HCT116 (cell line): Measurements from ENCODE around the gene COL12A1. TPM values are rescaled to one million over a fixed set of nuclear protein-coding genes. Genes with fewer than 3 reads are reported as not detected.

Experiments
- ATAC-seq: fragments of 200-7000 bp; cut with Tn5 transposase; 2 replicates; pipeline ENCODE4 v1.9.1; 2020; ENCODE audit warnings: mild to moderate bottlenecking, moderate library complexity
- BruUV-seq: library from RNA; stranded (reverse); fragments of 400-500 nt; replicated peaks from 2 replicates; lab custom pipeline; 2021; lab: Mats Ljungman, UMichigan
- CTCF ChIA-PET: fragments of 300-600 bp; sonication (Branson Sonifier 250); formaldehyde crosslinking; loops from one replicate; lab custom pipeline; 2021; ENCODE audit warnings: antibody characterized with exemption; lab: Charles Lee
- POLR2A ChIA-PET: fragments of 300-600, 350-600 bp; sonication (Branson Sonifier 250); formaldehyde crosslinking; loops from one replicate; lab custom pipeline; 2021; ENCODE audit warnings: antibody characterized with exemption; lab: Charles Lee
- RAD21 ChIA-PET, 2 experiments: fragments of 300-600 bp; sonication (Branson Sonifier 250); formaldehyde crosslinking; loops; one replicate each; lab custom pipeline; 2023; ENCODE audit warnings: low total read pairs in 2 of 2; ENCODE audit not compliant: uncharacterized antibody in 2 of 2, unreplicated experiment in 2 of 2, low non-redundant PET in 1 of 2; lab: Charles Lee
- DNase-seq: peaks from one replicate; pipeline ENCODE4 v3.0.0-alpha.2; 2010; ENCODE audit warnings: low read depth, low spot score
- H2AFZ ChIP-seq: fragments of 200-600 bp; shearing (Covaris generic), sonication (generic); 2 replicates; pipeline ENCODE4 v1.6.1; 2017; ENCODE audit warnings: low read depth, mixed run types, mixed read lengths, antibody characterized with exemption, low read length; ENCODE audit not compliant: poor library complexity, severe bottlenecking
- H3K27ac ChIP-seq: 2 replicates; pipeline ENCODE4 v1.5.1; 2012; ENCODE audit warnings: low read depth, low read length
- H3K27me3 ChIP-seq: fragments of 200-600 bp; sonication (generic); 2 replicates; pipeline ENCODE4 v1.6.1; 2016; ENCODE audit warnings: mixed run types, low read length, mixed read lengths; ENCODE audit not compliant: insufficient read depth
- H3K36me3 ChIP-seq, 2 experiments: fragments of 200-500 bp in 1 of 2; fragments of 200-600 bp in 1 of 2; sonication (Bioruptor generic) in 1 of 2; sonication (generic) in 1 of 2; 2 replicates each; pipeline versions ENCODE4 v1.5.1 to v1.6.1; 2014 to 2016; ENCODE audit warnings: low read length in 2 of 2, inconsistent platforms in 1 of 2, mixed read lengths in 1 of 2, mixed run types in 1 of 2; ENCODE audit not compliant: insufficient read depth in 2 of 2, control insufficient read depth in 1 of 2
- H3K4me1 ChIP-seq, 2 experiments: fragments of 200-600 bp in 1 of 2; sonication (generic) in 1 of 2; 2 replicates each; pipeline versions ENCODE4 v1.5.1 to v1.6.1; 2012 to 2017; ENCODE audit warnings: low read length in 2 of 2, inconsistent platforms in 1 of 2, mild to moderate bottlenecking in 1 of 2, mixed read lengths in 1 of 2, mixed run types in 1 of 2, moderate library complexity in 1 of 2; ENCODE audit not compliant: insufficient read depth in 2 of 2, control insufficient read depth in 1 of 2
- H3K4me2 ChIP-seq: fragments of 200-600 bp; sonication (generic); 2 replicates; pipeline ENCODE4 v1.6.1; 2017; ENCODE audit warnings: mixed run types, low read length, mixed read lengths
- H3K4me3 ChIP-seq, 2 experiments: fragments of 200-600 bp in 1 of 2; sonication (generic) in 1 of 2; replicated peaks in 1 of 2; 2 replicates each; pipeline ENCODE4 v1.5.1; 2011 to 2016; ENCODE audit warnings: low read length in 2 of 2, control low read depth in 1 of 2, low read depth in 1 of 2, mild to moderate bottlenecking in 1 of 2, mixed read lengths in 1 of 2, mixed run types in 1 of 2
- H3K79me2 ChIP-seq: fragments of 200-600 bp; sonication (generic); 2 replicates; pipeline ENCODE4 v1.6.1; 2017; ENCODE audit warnings: mild to moderate bottlenecking, mixed run types, low read length, moderate library complexity, mixed read lengths; ENCODE audit not compliant: insufficient read depth
- H3K9ac ChIP-seq: fragments of 200-600 bp; sonication (generic); 2 replicates; pipeline ENCODE4 v1.6.1; 2016; ENCODE audit warnings: low read length, mixed read lengths
- H3K9me2 ChIP-seq: fragments of 200-600 bp; sonication (generic), shearing (Covaris generic); 2 replicates; pipeline ENCODE4 v1.6.1; 2017; ENCODE audit warnings: mixed run types, mild to moderate bottlenecking, moderate library complexity; ENCODE audit not compliant: insufficient read depth
- H3K9me3 ChIP-seq, 2 experiments: fragments of 200-500 bp in 1 of 2; fragments of 200-600 bp in 1 of 2; sonication (Bioruptor generic) in 1 of 2; sonication (generic) in 1 of 2; 2 replicates each; pipeline ENCODE4 v1.6.1; 2014 to 2017; ENCODE audit warnings: low read length in 2 of 2, mixed read lengths in 2 of 2, inconsistent platforms in 1 of 2, low read depth in 1 of 2, mild to moderate bottlenecking in 1 of 2, mixed run types in 1 of 2, moderate library complexity in 1 of 2; ENCODE audit not compliant: control insufficient read depth in 1 of 2, insufficient read depth in 1 of 2
- H4K20me1 ChIP-seq: fragments of 200-600 bp; sonication (generic), shearing (Covaris generic); 2 replicates; pipeline ENCODE4 v1.6.1; 2017; ENCODE audit warnings: mixed run types, mild to moderate bottlenecking, moderate library complexity; ENCODE audit not compliant: insufficient read depth
- CEBPB ChIP-seq: IDR thresholded peaks from 2 replicates; pipeline ENCODE4 v1.6.1; 2012; ENCODE audit warnings: low read depth
- CTCF ChIP-seq, 3 experiments: fragments of 200-600 bp in 1 of 3; sonication (generic) in 1 of 3; IDR thresholded peaks in 2 of 3; conservative IDR thresholded peaks in 1 of 3; 2 replicates each; pipeline ENCODE4 v1.5.1; 2012 to 2017; ENCODE audit warnings: low read depth in 2 of 3, low read length in 2 of 3, antibody characterized with exemption in 1 of 3, borderline replicate concordance in 1 of 3, control low read depth in 1 of 3, mild to moderate bottlenecking in 1 of 3, mixed read lengths in 1 of 3, mixed run types in 1 of 3, moderate library complexity in 1 of 3; ENCODE audit not compliant: insufficient read depth in 1 of 3
- FOSL1 ChIP-seq: IDR thresholded peaks from 2 replicates; pipeline ENCODE4 v1.6.1; 2012; ENCODE audit warnings: low read depth
- POLR2A ChIP-seq: IDR thresholded peaks from 2 replicates; pipeline ENCODE4 v1.7.0; 2011; ENCODE audit warnings: borderline replicate concordance; ENCODE audit not compliant: insufficient read depth, insufficient read length; ENCODE audit errors: extremely low read depth
- RAD21 ChIP-seq: IDR thresholded peaks from 2 replicates; pipeline ENCODE4 v1.6.1; 2012; ENCODE audit warnings: low read depth, mild to moderate bottlenecking
- REST ChIP-seq: IDR thresholded peaks from 2 replicates; pipeline ENCODE4 v1.6.1; 2012; ENCODE audit warnings: low read depth
- TCF7L2 ChIP-seq: IDR thresholded peaks from 2 replicates; pipeline ENCODE4 v1.7.0; 2011; ENCODE audit warnings: borderline replicate concordance, inconsistent platforms; ENCODE audit not compliant: insufficient read depth, insufficient read length; ENCODE audit errors: extremely low read depth
- ZFX ChIP-seq: fragments of 450-650 bp; IDR thresholded peaks from 2 replicates; pipeline ENCODE4 v1.6.1; 2017
- ZNF274 ChIP-seq: fragments of 200-500 bp; sonication (Bioruptor generic); IDR thresholded peaks from 2 replicates; pipeline ENCODE4 v1.6.1; 2014; ENCODE audit warnings: mild to moderate bottlenecking, low read depth, low read length, inconsistent platforms
- intact Hi-C: fragments of 100-400 bp; cut with micrococcal nuclease; formaldehyde crosslinking; loops from 2 replicates; pipeline ENCODE4 v1.10.0; 2022
- total RNA-seq: library from RNA; stranded (reverse); gene quantifications from one replicate; pipeline ENCODE4 v1.2.1, GENCODE V29; 2021; ENCODE audit not compliant: unreplicated experiment
- TF ChIP-seq, protein P1 (sequence below): IDR thresholded peaks from 2 replicates; pipeline ENCODE4 v1.6.1; 2012

The COL12A1 gene
- total RNA-seq, 1 experiment from 2014 or later = 23.5 TPM

GRCh38 chr6:75079589-75079988 lies 126.3 kb downstream of the COL12A1 start (continued):
- no peak for TF ChIP-seq CTCF (IDR thresholded peaks at IDR 0.05 in 2 of 3, conservative IDR thresholded peaks at IDR 0.05 in 1 of 3; ENCODE audit: borderline replicate concordance in 1 of 3, insufficient read depth in 1 of 3, low read depth in 2 of 3, low read length in 2 of 3)
- TF ChIP-seq CEBPB = no peak
- TF ChIP-seq, all 23 proteins: peak for 0

DNA sequence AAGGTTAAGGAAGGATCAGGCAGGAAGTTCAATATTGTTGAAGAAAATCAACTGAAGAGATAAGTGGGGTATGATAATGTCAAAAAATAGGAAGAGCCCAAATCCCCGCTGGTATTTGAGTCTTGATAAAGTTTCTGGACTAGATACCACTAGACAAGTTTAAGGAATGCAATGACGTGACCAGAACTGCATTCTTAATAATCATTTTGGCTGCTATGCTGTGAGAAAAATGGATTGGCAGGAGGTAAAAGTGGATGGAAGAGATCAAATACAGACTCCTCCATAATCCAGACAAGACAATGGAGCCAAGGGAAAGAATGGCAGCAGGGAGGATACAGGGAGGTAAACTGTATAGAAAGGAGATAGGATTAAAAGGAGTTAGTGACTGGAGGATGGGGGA lies 128.2 kb downstream of the COL12A1 start:
- Histone ChIP-seq H3K9ac (no peak overlapping the region), H3K4me2 (no peak overlapping the region), H3K79me2 (no peaks in the 10 kb centered on the region), H3K4me1 (no peaks in the 10 kb centered on the region), H3K9me2 (no peaks in the 10 kb centered on the region), H4K20me1 (no peaks in the 10 kb centered on the region), H3K4me3 (no peak overlapping the region), H3K27ac (no peak overlapping the region), H3K27me3 (no peaks in the 10 kb centered on the region), H2AFZ (no peak overlapping the region), H3K9me3 (no peaks in the 10 kb centered on the region), H3K36me3 (no peaks in the 10 kb centered on the region)
- CTCF ChIA-PET = no interaction called here
- RAD21 ChIA-PET = no interaction called here
- BruUV-seq = no TSS peak
- ATAC-seq (no peak), DNase-seq (no peak)
- TF ChIP-seq FOSL1 (no peak), RAD21 (no peak), POLR2A (no peak), TCF7L2 (no peak), ZNF274 (no peak), CEBPB (no peak), REST (no peak), ZFX (no peak)
- TF ChIP-seq, protein P1, sequence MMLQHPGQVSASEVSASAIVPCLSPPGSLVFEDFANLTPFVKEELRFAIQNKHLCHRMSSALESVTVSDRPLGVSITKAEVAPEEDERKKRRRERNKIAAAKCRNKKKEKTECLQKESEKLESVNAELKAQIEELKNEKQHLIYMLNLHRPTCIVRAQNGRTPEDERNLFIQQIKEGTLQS = no peak
- POLR2A ChIA-PET = no interaction called here
- intact Hi-C loops = no loop called here
